Activated T-helper 17 cell treated with anti-CD3 and anti-CD28 coated beads, Interleukin-2, amount 50 U/mL, for 72 hours (primary cell): Measurements from ENCODE around the gene SGCD. TPM values are rescaled to one million over a fixed set of nuclear protein-coding genes. Genes with fewer than 3 reads are reported as not detected.

Experiments used
- ATAC-seq: fragments of 150-1000 bp; cut with Tn5 transposase; replicated peaks from 2 replicates; pipeline ENCODE4 v1.10.0; 2021; ENCODE audit warnings: mild to moderate bottlenecking, moderate library complexity
- H3K27ac Mint-ChIP-seq: one replicate; pipeline ENCODE4 v1.8.0; 2022; ENCODE audit warnings: mixed read lengths
- H3K27me3 Mint-ChIP-seq: one replicate; pipeline ENCODE4 v1.8.0; 2022; ENCODE audit warnings: mixed read lengths
- H3K36me3 Mint-ChIP-seq: one replicate; pipeline ENCODE4 v1.8.0; 2022; ENCODE audit warnings: low read depth, mild to moderate bottlenecking, mixed read lengths
- H3K4me1 Mint-ChIP-seq: one replicate; pipeline ENCODE4 v1.8.0; 2022; ENCODE audit warnings: mixed read lengths
- H3K4me3 Mint-ChIP-seq: one replicate; pipeline ENCODE4 v1.8.0; 2022; ENCODE audit warnings: mild to moderate bottlenecking, mixed read lengths
- H3K9me3 Mint-ChIP-seq: one replicate; pipeline ENCODE4 v1.8.0; 2022; ENCODE audit warnings: mixed read lengths
- total RNA-seq, 2 donors: library from RNA; stranded (reverse); gene quantifications; one replicate each; pipeline ENCODE4 v1.2.3, GENCODE V29; 2022

The SGCD gene
- total RNA-seq, 2 donors from 2014 or later, result not detected

GRCh38 chr5:156778139-156778706 is 451.3 kb downstream of the SGCD start:
- Mint-ChIP-seq H3K4me3 (no peak overlapping the region), H3K27me3 (peaks cover 22% of the 10 kb centered on the region), H3K36me3 (no peaks in the 10 kb centered on the region), H3K27ac (no peak overlapping the region), H3K4me1 (no peaks in the 10 kb centered on the region), H3K9me3 (no peaks in the 10 kb centered on the region)
- no peak for ATAC-seq

GRCh38 chr5:156778752-156779151 is 451.8 kb downstream of the SGCD start:
- Mint-ChIP-seq H3K27ac (no peak overlapping the region), H3K4me1 (no peaks in the 10 kb centered on the region), H3K9me3 (peaks cover under 1% of the 10 kb centered on the region), H3K36me3 (no peaks in the 10 kb centered on the region), H3K4me3 (no peak overlapping the region), H3K27me3 (peaks cover 26% of the 10 kb centered on the region)
- ATAC-seq, result no peak

GRCh38 chr5:156779436-156779835 is 452.5 kb downstream of the SGCD start:
- no peak overlapping the region for H3K27ac Mint-ChIP-seq
- no peaks in the 10 kb centered on the region for H3K4me1 Mint-ChIP-seq

GRCh38 chr5:156783092-156783491 is 456.1 kb downstream of the SGCD start:
- ATAC-seq, result no peak
- Mint-ChIP-seq H3K9me3 (peaks cover 4% of the 10 kb centered on the region), H3K4me1 (no peaks in the 10 kb centered on the region), H3K4me3 (no peak overlapping the region), H3K27me3 (peaks cover 46% of the 10 kb centered on the region), H3K27ac (no peak overlapping the region), H3K36me3 (no peaks in the 10 kb centered on the region)

More at GRCh38 chr5:156779436-156779835, 452.5 kb downstream of the SGCD start:
- no peak for ATAC-seq
- H3K4me3 Mint-ChIP-seq, result no peak overlapping the region
- peaks cover 29% of the 10 kb centered on the region for H3K27me3 Mint-ChIP-seq
- H3K36me3 Mint-ChIP-seq, result no peaks in the 10 kb centered on the region
- H3K9me3 Mint-ChIP-seq, result peaks cover 4% of the 10 kb centered on the region

- peaks cover 17% of the 10 kb centered on the region for H3K27me3 Mint-ChIP-seq
- H3K9me3 Mint-ChIP-seq, result no peaks in the 10 kb centered on the region
- no peaks in the 10 kb centered on the region for H3K36me3 Mint-ChIP-seq
- ATAC-seq, result no peak
- no peak overlapping the region for H3K27ac Mint-ChIP-seq
- H3K4me3 Mint-ChIP-seq, result no peak overlapping the region
- no peaks in the 10 kb centered on the region for H3K4me1 Mint-ChIP-seq
Observed at GRCh38 chr5:156794687-156795086, 467.7 kb downstream of the SGCD start.

GRCh38 chr5:156798201-156798600 is 471.2 kb downstream of the SGCD start:
- ATAC-seq, result no peak

GRCh38 chr5:156799171-156799570 is 472.2 kb downstream of the SGCD start:
- ATAC-seq, result no peak
- H3K27ac Mint-ChIP-seq, result no peak overlapping the region

More at GRCh38 chr5:156798201-156798600, 471.2 kb downstream of the SGCD start:
- Mint-ChIP-seq H3K27ac (no peak overlapping the region), H3K9me3 (no peaks in the 10 kb centered on the region), H3K27me3 (peaks cover 29% of the 10 kb centered on the region), H3K36me3 (no peaks in the 10 kb centered on the region), H3K4me3 (no peak overlapping the region), H3K4me1 (no peaks in the 10 kb centered on the region)

GRCh38 chr5:156800929-156801328 is 474.0 kb downstream of the SGCD start:
- Mint-ChIP-seq H3K9me3 (no peaks in the 10 kb centered on the region), H3K4me1 (no peaks in the 10 kb centered on the region), H3K4me3 (no peak overlapping the region), H3K27me3 (peaks cover 35% of the 10 kb centered on the region), H3K36me3 (no peaks in the 10 kb centered on the region), H3K27ac (no peak overlapping the region)
- ATAC-seq, result no peak

More at GRCh38 chr5:156799171-156799570, 472.2 kb downstream of the SGCD start:
- H3K4me3 Mint-ChIP-seq, result no peak overlapping the region
- no peaks in the 10 kb centered on the region for H3K9me3 Mint-ChIP-seq
- H3K36me3 Mint-ChIP-seq, result no peaks in the 10 kb centered on the region
- H3K27me3 Mint-ChIP-seq, result peaks cover 33% of the 10 kb centered on the region
- no peaks in the 10 kb centered on the region for H3K4me1 Mint-ChIP-seq

- Mint-ChIP-seq H3K36me3 (no peaks in the 10 kb centered on the region), H3K9me3 (no peaks in the 10 kb centered on the region), H3K4me1 (no peaks in the 10 kb centered on the region), H3K27me3 (peaks cover 31% of the 10 kb centered on the region), H3K4me3 (no peak overlapping the region), H3K27ac (no peak overlapping the region)
- ATAC-seq, result no peak
Observed at GRCh38 chr5:156802501-156802900, 475.5 kb downstream of the SGCD start.

GRCh38 chr5:156803404-156803803 is 476.4 kb downstream of the SGCD start:
- H3K4me1 Mint-ChIP-seq, result no peaks in the 10 kb centered on the region
- H3K36me3 Mint-ChIP-seq, result no peaks in the 10 kb centered on the region
- H3K9me3 Mint-ChIP-seq, result no peaks in the 10 kb centered on the region
- no peak overlapping the region for H3K4me3 Mint-ChIP-seq
- peaks cover 31% of the 10 kb centered on the region for H3K27me3 Mint-ChIP-seq
- no peak for ATAC-seq
- H3K27ac Mint-ChIP-seq, result no peak overlapping the region

GRCh38 chr5:156812959-156813358 is 486.0 kb downstream of the SGCD start:
- peaks cover 4% of the 10 kb centered on the region for H3K27me3 Mint-ChIP-seq
- H3K36me3 Mint-ChIP-seq, result no peaks in the 10 kb centered on the region
- no peak overlapping the region for H3K27ac Mint-ChIP-seq
- no peak overlapping the region for H3K4me3 Mint-ChIP-seq
- ATAC-seq, result no peak
- H3K9me3 Mint-ChIP-seq, result no peaks in the 10 kb centered on the region
- no peaks in the 10 kb centered on the region for H3K4me1 Mint-ChIP-seq

- H3K36me3 Mint-ChIP-seq, result no peaks in the 10 kb centered on the region
- H3K4me1 Mint-ChIP-seq, result no peaks in the 10 kb centered on the region
- no peak overlapping the region for H3K4me3 Mint-ChIP-seq
- peak overlapping the region; percentile 39 for H3K27ac Mint-ChIP-seq
- peaks cover 10% of the 10 kb centered on the region for H3K27me3 Mint-ChIP-seq
- no peaks in the 10 kb centered on the region for H3K9me3 Mint-ChIP-seq
- ATAC-seq, result peak; percentile 80
Observed at GRCh38 chr5:156815988-156816599, 489.1 kb downstream of the SGCD start.
